ENCODE data around the gene SLC4A7. TPM values are rescaled to one million over a fixed set of nuclear protein-coding genes. Genes with fewer than 3 reads are reported as not detected.
"Not testable (repeated sequence)": the region's sequence is repeated elsewhere in the genome, so short reads cannot be mapped to it uniquely, and the experiment has no call there.

Gene SLC4A7
- total RNA-seq, 1 experiment from 2014 or later: 28.1 TPM

- CTCF ChIA-PET: no interaction called here
- intact Hi-C loops (cut with micrococcal nuclease; ENCODE audit: unreplicated experiment): no loop called here
- Histone ChIP-seq H3K9me3 (ENCODE audit: insufficient read depth, low read depth) (no peaks in the 10 kb centered on the region), H3K4me2 (no peak overlapping the region), H3K36me3 (ENCODE audit: low read depth) (no peaks in the 10 kb centered on the region), H3K79me2 (ENCODE audit: low read depth) (no peaks in the 10 kb centered on the region), H3F3A (ENCODE audit: insufficient read depth, low read depth) (no peaks in the 10 kb centered on the region), H3K4me1 (replicated peaks; ENCODE audit: insufficient read depth) (no peaks in the 10 kb centered on the region), H4K20me1 (ENCODE audit: insufficient read depth) (no peaks in the 10 kb centered on the region), H3K9me2 (ENCODE audit: insufficient read depth) (no peaks in the 10 kb centered on the region), H2AFZ (no peak overlapping the region), H3K4me3 (no peak overlapping the region), H3K27me3 (ENCODE audit: insufficient read depth, low read depth) (no peaks in the 10 kb centered on the region), H3K27ac (no peak overlapping the region)
- DNase-seq: no peak
- POLR2A ChIA-PET (ENCODE audit: unreplicated experiment): no interaction called here
- TF ChIP-seq CTCF (conservative IDR thresholded peaks at IDR 0.05) (no peak), EZH2 (IDR thresholded peaks at IDR 0.05; ENCODE audit: low read depth) (no peak)
- no TSS peak for BruUV-seq (replicated peaks)
Observed at GRCh38 chr3:27335571-27335970, 148.6 kb downstream of the SLC4A7 start.

- no peaks in the 10 kb centered on the region for H3K79me2 ChIP-seq (ENCODE audit: low read depth)
- TF ChIP-seq EZH2 (IDR thresholded peaks at IDR 0.05; ENCODE audit: low read depth) (no peak), CTCF (conservative IDR thresholded peaks at IDR 0.05) (no peak)
- no TSS peak for BruUV-seq (replicated peaks)
- no peak overlapping the region for H2AFZ ChIP-seq
- intact Hi-C loops (cut with micrococcal nuclease; ENCODE audit: unreplicated experiment): no loop called here
- H3K9me3 ChIP-seq (ENCODE audit: insufficient read depth, low read depth): no peaks in the 10 kb centered on the region
- no peaks in the 10 kb centered on the region for H3K36me3 ChIP-seq (ENCODE audit: low read depth)
- H3K4me2 ChIP-seq: no peak overlapping the region
- no peaks in the 10 kb centered on the region for H3K4me1 ChIP-seq (replicated peaks; ENCODE audit: insufficient read depth)
- H3K27me3 ChIP-seq (ENCODE audit: insufficient read depth, low read depth): no peaks in the 10 kb centered on the region
- H3K4me3 ChIP-seq: no peak overlapping the region
- H3F3A ChIP-seq (ENCODE audit: insufficient read depth, low read depth): no peaks in the 10 kb centered on the region
- H3K9me2 ChIP-seq (ENCODE audit: insufficient read depth): no peaks in the 10 kb centered on the region
- DNase-seq: no peak
- no peaks in the 10 kb centered on the region for H4K20me1 ChIP-seq (ENCODE audit: insufficient read depth)
- H3K27ac ChIP-seq: no peak overlapping the region
- CTCF ChIA-PET: no interaction called here
- POLR2A ChIA-PET (ENCODE audit: unreplicated experiment): no interaction called here
Observed at GRCh38 chr3:27333843-27334242, 150.3 kb downstream of the SLC4A7 start.

GRCh38 chr3:27328982-27329762 lies 155.0 kb downstream of the SLC4A7 start:
- H3K9me3 ChIP-seq (ENCODE audit: insufficient read depth, low read depth); H4K20me1 ChIP-seq (ENCODE audit: insufficient read depth); H2AFZ ChIP-seq; H3K9me2 ChIP-seq (ENCODE audit: insufficient read depth); H3K4me2 ChIP-seq; H3K4me1 ChIP-seq (replicated peaks; ENCODE audit: insufficient read depth); POLR2A ChIA-PET (ENCODE audit: unreplicated experiment); H3K27ac ChIP-seq; BruUV-seq (replicated peaks); H3K79me2 ChIP-seq (ENCODE audit: low read depth); H3F3A ChIP-seq (ENCODE audit: insufficient read depth, low read depth); H3K36me3 ChIP-seq (ENCODE audit: low read depth); H3K4me3 ChIP-seq; H3K27me3 ChIP-seq (ENCODE audit: insufficient read depth, low read depth); CTCF ChIA-PET; intact Hi-C loops (cut with micrococcal nuclease; ENCODE audit: unreplicated experiment); DNase-seq: not testable (repeated sequence)

Measured in PC-9 (cell line).